GM18498 (cell line): ENCODE measurements around the gene HS3ST2.
"Not testable (repeated sequence)": the region's sequence is repeated elsewhere in the genome, so short reads cannot be mapped to it uniquely, and the experiment has no call there.

Experiments
- ATAC-seq: cut with Tn5 transposase; IDR thresholded peaks from one replicate; pipeline ENCODE4 v1.9.1; 2021; ENCODE audit warnings: mild to moderate bottlenecking, moderate library complexity; ENCODE audit not compliant: unreplicated experiment

HS3ST2 gene

GRCh38 chr16:22810226-22810625, 3.7 kb upstream of the HS3ST2 start:
- ATAC-seq, result no peak

GRCh38 chr16:22813223-22813947, 577 bp upstream of the HS3ST2 start:
- ATAC-seq, result no peak

- no peak for ATAC-seq
Measured at GRCh38 chr16:22814711-22815105, 746 bp downstream of the HS3ST2 start.

GRCh38 chr16:22815863-22816262, 1.9 kb downstream of the HS3ST2 start:
- no peak for ATAC-seq

- no peak for ATAC-seq
Measured at GRCh38 chr16:22816475-22816874, 2.5 kb downstream of the HS3ST2 start.

- not testable (repeated sequence) for ATAC-seq
Measured at GRCh38 chr16:22818736-22819135, 4.8 kb downstream of the HS3ST2 start.

- ATAC-seq, result no peak
Measured at GRCh38 chr16:22838681-22839080, 24.7 kb downstream of the HS3ST2 start.

- ATAC-seq, result not testable (repeated sequence)
Measured at GRCh38 chr16:22842031-22842430, 28.1 kb downstream of the HS3ST2 start.

- ATAC-seq, result no peak
Measured at GRCh38 chr16:22843122-22843521, 29.2 kb downstream of the HS3ST2 start.

GRCh38 chr16:22843856-22844255, 29.9 kb downstream of the HS3ST2 start:
- no peak for ATAC-seq

- no peak for ATAC-seq
Measured at GRCh38 chr16:22844416-22844815, 30.5 kb downstream of the HS3ST2 start.

- no peak for ATAC-seq
Measured at GRCh38 chr16:22847100-22847499, 33.1 kb downstream of the HS3ST2 start.

GRCh38 chr16:22847690-22848089, 33.7 kb downstream of the HS3ST2 start:
- ATAC-seq, result no peak

GRCh38 chr16:22848451-22848850, 34.5 kb downstream of the HS3ST2 start:
- no peak for ATAC-seq

- no peak for ATAC-seq
Measured at GRCh38 chr16:22849517-22849916, 35.6 kb downstream of the HS3ST2 start.

- no peak for ATAC-seq
Measured at GRCh38 chr16:22855231-22855630, 41.3 kb downstream of the HS3ST2 start.

- no peak for ATAC-seq
Measured at GRCh38 chr16:22857296-22858025, 43.5 kb downstream of the HS3ST2 start.

GRCh38 chr16:22859925-22860324, 46.0 kb downstream of the HS3ST2 start:
- ATAC-seq, result no peak

GRCh38 chr16:22861580-22861979, 47.6 kb downstream of the HS3ST2 start:
- ATAC-seq, result no peak

- no peak for ATAC-seq
Measured at GRCh38 chr16:22862046-22862445, 48.1 kb downstream of the HS3ST2 start.

GRCh38 chr16:22864375-22864774, 50.4 kb downstream of the HS3ST2 start:
- ATAC-seq, result no peak

- no peak for ATAC-seq
Measured at GRCh38 chr16:22868593-22869224, 54.7 kb downstream of the HS3ST2 start.
